Measurements from ENCODE around the gene NIN. TPM values are rescaled to one million over a fixed set of nuclear protein-coding genes. Genes with fewer than 3 reads are reported as not detected.

The NIN gene
- total RNA-seq, 1 experiment from 2014 or later = 37.1 TPM

GRCh38 chr14:50736932-50737419, 94.0 kb downstream of the NIN start:
- Histone ChIP-seq H3K27me3 (ENCODE audit: control insufficient read depth, insufficient read depth, low read length) (no peaks in the 10 kb centered on the region), H3K9me3 (ENCODE audit: control insufficient read depth, insufficient read depth, low read depth, low read length) (no peaks in the 10 kb centered on the region), H3K36me3 (ENCODE audit: control insufficient read depth, insufficient read depth, low read length) (peaks cover 3% of the 10 kb centered on the region; the same call in 1 of the 2 replicates), H3K4me1 (ENCODE audit: control insufficient read depth, insufficient read depth, low read length) (no peaks in the 10 kb centered on the region), H3K27ac (ENCODE audit: low read length) (no peak overlapping the region), H3K4me3 (ENCODE audit: low read depth in 2 of 2, low read length in 2 of 2) (no peak overlapping the region)
- no TSS peak for BruUV-seq (replicated peaks)
- TF ChIP-seq SIN3A (IDR thresholded peaks at IDR 0.05; ENCODE audit: borderline replicate concordance, insufficient read depth, low read depth, low read length) (no peak), TCF7L2 (IDR thresholded peaks at IDR 0.05; ENCODE audit: low read depth, low read length) (no peak), POLR2AphosphoS5 (IDR thresholded peaks at IDR 0.05; ENCODE audit: low read depth, low read length) (no peak), REST (IDR thresholded peaks at IDR 0.05; ENCODE audit: insufficient read depth in 1 of 2, low read depth in 2 of 2, low read length in 1 of 2) (no peak), CTCF (IDR thresholded peaks at IDR 0.05) (no peak)
- ATAC-seq (no peak), DNase-seq (ENCODE audit: low read depth, low spot score) (no peak)
- CTCF ChIA-PET = interaction anchor here (0.7 kb wide), 1 partner anchor 26 kb away, joined by 4 read pairs; no protein-coding TSS in a partner anchor
- POLR2A ChIA-PET = interaction anchor here (0.6 kb wide), 1 partner anchor 78 kb away, joined by 16 read pairs; no protein-coding TSS in a partner anchor
- in situ Hi-C loops (cut with HindIII; ENCODE audit: low pct_unique_long_range_greater_than_20kb, low sequenced_read_pairs) = no loop called here
- intact Hi-C loops (cut with micrococcal nuclease; ENCODE audit: unreplicated experiment) = no loop called here

GRCh38 chr14:50734950-50735695, 95.8 kb downstream of the NIN start:
- Histone ChIP-seq H3K36me3 (ENCODE audit: control insufficient read depth, insufficient read depth, low read length) (no peaks in the 10 kb centered on the region; the same call in 1 of the 2 replicates), H3K9me3 (ENCODE audit: control insufficient read depth, insufficient read depth, low read depth, low read length) (no peaks in the 10 kb centered on the region), H3K4me3 (ENCODE audit: low read depth in 2 of 2, low read length in 2 of 2) (no peak overlapping the region), H3K27me3 (ENCODE audit: control insufficient read depth, insufficient read depth, low read length) (no peaks in the 10 kb centered on the region), H3K27ac (ENCODE audit: low read length) (no peak overlapping the region), H3K4me1 (ENCODE audit: control insufficient read depth, insufficient read depth, low read length) (no peaks in the 10 kb centered on the region)
- CTCF ChIA-PET = no interaction called here
- TF ChIP-seq POLR2AphosphoS5 (IDR thresholded peaks at IDR 0.05; ENCODE audit: low read depth, low read length) (no peak), CTCF (IDR thresholded peaks at IDR 0.05) (no peak), REST (IDR thresholded peaks at IDR 0.05; ENCODE audit: insufficient read depth in 1 of 2, low read depth in 2 of 2, low read length in 1 of 2) (no peak)
- BruUV-seq (replicated peaks) = no TSS peak
- DNase-seq (ENCODE audit: low read depth, low spot score) (no peak), ATAC-seq (no peak)
- POLR2A ChIA-PET = no interaction called here
- intact Hi-C loops (cut with micrococcal nuclease; ENCODE audit: unreplicated experiment) (no loop called here), in situ Hi-C loops (cut with HindIII; ENCODE audit: low pct_unique_long_range_greater_than_20kb, low sequenced_read_pairs) (no loop called here)
